Endothelial cell of umbilical vein (primary cell): ENCODE measurements around the gene GALNT14.

Source experiments
- CTCF ChIP-seq, 2 donors: IDR thresholded peaks; 1 replicate in 1 of 2; 2 replicates in 1 of 2; pipeline ENCODE4 v1.5.1; 2011; ENCODE audit warnings: low read length in 2 of 2, mild to moderate bottlenecking in 2 of 2, moderate library complexity in 2 of 2, control low read depth in 1 of 2, inconsistent platforms in 1 of 2, low read depth in 1 of 2; ENCODE audit not compliant: insufficient read depth in 1 of 2; ENCODE audit errors: extremely low read depth in 1 of 2
- EZH2 ChIP-seq: IDR thresholded peaks from 2 replicates; pipeline ENCODE4 v1.6.1; 2012; ENCODE audit warnings: borderline replicate concordance, low read depth, mild to moderate bottlenecking, moderate library complexity, low read length, inconsistent platforms; ENCODE audit not compliant: severe bottlenecking
- JUN ChIP-seq: IDR thresholded peaks from 2 replicates; pipeline ENCODE4 v1.6.1; 2011; ENCODE audit warnings: borderline replicate concordance, low read depth; ENCODE audit not compliant: insufficient read length, insufficient read depth
- MAX ChIP-seq: IDR thresholded peaks from 2 replicates; pipeline ENCODE4 v1.6.1; 2011; ENCODE audit not compliant: insufficient read depth, insufficient read length
- MYC ChIP-seq: IDR thresholded peaks from one replicate; pipeline ENCODE4 v1.6.1; 2011; ENCODE audit warnings: mild to moderate bottlenecking, low read depth, low read length
- POLR2A ChIP-seq: IDR thresholded peaks from 2 replicates; pipeline ENCODE4 v1.6.1; 2012; ENCODE audit warnings: low read depth, mild to moderate bottlenecking, control low read depth, low read length
- POLR2AphosphoS5 ChIP-seq: IDR thresholded peaks from 2 replicates; pipeline ENCODE4 v1.6.1; 2012; ENCODE audit warnings: low read depth, mild to moderate bottlenecking, control low read depth, low read length, moderate library complexity; ENCODE audit not compliant: insufficient read depth

- TF ChIP-seq CTCF (IDR thresholded peaks at IDR 0.05; ENCODE audit: extremely low read depth in 1 of 2, insufficient read depth in 1 of 2, low read depth in 1 of 2, low read length in 2 of 2) (no peak), MAX (no peak), POLR2AphosphoS5 (no peak), POLR2A (no peak), EZH2 (no peak), JUN (no peak), MYC (no peak)
Observed at GRCh38 chr2:31110998-31111397, 27.2 kb downstream of the GALNT14 start.
